Trophoblast cell (in vitro differentiated cells and primary cell): Measurements from ENCODE around the gene COX8A.

Source experiments
- DNase-seq, 2 donors: peaks; one replicate each; pipeline ENCODE4 v3.0.0-alpha.2; 2016
- H2AFZ ChIP-seq: 2 replicates; pipeline ENCODE4 v1.6.1; 2013; ENCODE audit warnings: low read length, moderate library complexity, mild to moderate bottlenecking; ENCODE audit not compliant: insufficient read depth, poor library complexity
- H2AK5ac ChIP-seq: 2 replicates; pipeline ENCODE4 v1.6.1; 2013; ENCODE audit warnings: mild to moderate bottlenecking, low read length
- H2BK120ac ChIP-seq: 2 replicates; pipeline ENCODE4 v1.6.1; 2013; ENCODE audit warnings: low read length, mild to moderate bottlenecking, moderate library complexity; ENCODE audit not compliant: insufficient read depth, poor library complexity
- H2BK12ac ChIP-seq: 2 replicates; pipeline ENCODE4 v1.6.1; 2013; ENCODE audit warnings: mild to moderate bottlenecking, low read length, moderate library complexity
- H2BK5ac ChIP-seq: 2 replicates; pipeline ENCODE4 v1.6.1; 2013; ENCODE audit warnings: low read length, low read depth, moderate library complexity, mild to moderate bottlenecking; ENCODE audit not compliant: poor library complexity
- H3K14ac ChIP-seq: 2 replicates; pipeline ENCODE4 v1.6.1; 2013; ENCODE audit warnings: mild to moderate bottlenecking, low read length
- H3K18ac ChIP-seq: 2 replicates; pipeline ENCODE4 v1.6.1; 2013; ENCODE audit warnings: mild to moderate bottlenecking, low read length
- H3K23ac ChIP-seq: 2 replicates; pipeline ENCODE4 v1.6.1; 2013; ENCODE audit warnings: low read length
- H3K27ac ChIP-seq: 2 replicates; pipeline ENCODE4 v1.5.1; 2013; ENCODE audit warnings: low read depth, mild to moderate bottlenecking, inconsistent platforms, low read length, moderate library complexity
- H3K27me3 ChIP-seq: 2 replicates; pipeline ENCODE4 v1.6.1; 2013; ENCODE audit warnings: inconsistent platforms, mild to moderate bottlenecking, low read length, moderate library complexity; ENCODE audit not compliant: insufficient read depth
- H3K36me3 ChIP-seq, 2 experiments: 1 replicate in 1 of 2; 2 replicates in 1 of 2; pipeline ENCODE4 v1.6.1; 2013; ENCODE audit warnings: low read length in 2 of 2, mild to moderate bottlenecking in 2 of 2, moderate library complexity in 1 of 2; ENCODE audit not compliant: insufficient read depth in 2 of 2, control insufficient read depth in 1 of 2
- H3K4ac ChIP-seq: 2 replicates; pipeline ENCODE4 v1.6.1; 2013; ENCODE audit warnings: low read depth, mild to moderate bottlenecking, low read length, moderate library complexity
- H3K4me1 ChIP-seq, 2 experiments: 1 replicate in 1 of 2; 2 replicates in 1 of 2; pipeline ENCODE4 v1.6.1; 2013; ENCODE audit warnings: low read length in 2 of 2, mild to moderate bottlenecking in 2 of 2, moderate library complexity in 1 of 2; ENCODE audit not compliant: insufficient read depth in 2 of 2, control insufficient read depth in 1 of 2
- H3K4me2 ChIP-seq: 2 replicates; pipeline ENCODE4 v1.6.1; 2013; ENCODE audit warnings: inconsistent platforms, mild to moderate bottlenecking, low read length, moderate library complexity
- H3K4me3 ChIP-seq: 2 replicates; pipeline ENCODE4 v1.5.1; 2013; ENCODE audit warnings: mild to moderate bottlenecking, low read depth, low read length, inconsistent platforms
- H3K79me1 ChIP-seq: one replicate; pipeline ENCODE4 v1.6.1; 2013; ENCODE audit warnings: low read length
- H3K79me2 ChIP-seq: 2 replicates; pipeline ENCODE4 v1.6.1; 2013; ENCODE audit warnings: low read length, mild to moderate bottlenecking; ENCODE audit not compliant: control insufficient read depth, insufficient read depth, poor library complexity
- H3K9ac ChIP-seq: 2 replicates; pipeline ENCODE4 v1.6.1; 2013; ENCODE audit warnings: mild to moderate bottlenecking, low read length
- H3K9me3 ChIP-seq: 2 replicates; pipeline ENCODE4 v1.6.1; 2013; ENCODE audit warnings: low read depth, mild to moderate bottlenecking, control low read depth, inconsistent platforms, low read length; ENCODE audit not compliant: insufficient read depth
- H4K12ac ChIP-seq: 2 replicates; pipeline ENCODE4 v1.6.1; 2013; ENCODE audit warnings: low read depth, mild to moderate bottlenecking, low read length, moderate library complexity
- H4K8ac ChIP-seq: 2 replicates; pipeline ENCODE4 v1.6.1; 2013; ENCODE audit warnings: low read depth, mild to moderate bottlenecking, low read length, moderate library complexity
- H4K91ac ChIP-seq: one replicate; pipeline ENCODE4 v1.6.1; 2013; ENCODE audit warnings: low read depth, mild to moderate bottlenecking, low read length, moderate library complexity
- WGBS: extraction: QIAGEN DNeasy Blood & Tissue Kit; methylation state at CpG from one replicate; pipeline ENCODE4 v1.1.7; 2013; ENCODE audit warnings: missing lambda C conversion rate; ENCODE audit not compliant: insufficient read length, insufficient coverage; ENCODE audit errors: extremely low coverage; 5-methylcytosine and 5-hydroxymethylcytosine counted together

The COX8A gene

DNA sequence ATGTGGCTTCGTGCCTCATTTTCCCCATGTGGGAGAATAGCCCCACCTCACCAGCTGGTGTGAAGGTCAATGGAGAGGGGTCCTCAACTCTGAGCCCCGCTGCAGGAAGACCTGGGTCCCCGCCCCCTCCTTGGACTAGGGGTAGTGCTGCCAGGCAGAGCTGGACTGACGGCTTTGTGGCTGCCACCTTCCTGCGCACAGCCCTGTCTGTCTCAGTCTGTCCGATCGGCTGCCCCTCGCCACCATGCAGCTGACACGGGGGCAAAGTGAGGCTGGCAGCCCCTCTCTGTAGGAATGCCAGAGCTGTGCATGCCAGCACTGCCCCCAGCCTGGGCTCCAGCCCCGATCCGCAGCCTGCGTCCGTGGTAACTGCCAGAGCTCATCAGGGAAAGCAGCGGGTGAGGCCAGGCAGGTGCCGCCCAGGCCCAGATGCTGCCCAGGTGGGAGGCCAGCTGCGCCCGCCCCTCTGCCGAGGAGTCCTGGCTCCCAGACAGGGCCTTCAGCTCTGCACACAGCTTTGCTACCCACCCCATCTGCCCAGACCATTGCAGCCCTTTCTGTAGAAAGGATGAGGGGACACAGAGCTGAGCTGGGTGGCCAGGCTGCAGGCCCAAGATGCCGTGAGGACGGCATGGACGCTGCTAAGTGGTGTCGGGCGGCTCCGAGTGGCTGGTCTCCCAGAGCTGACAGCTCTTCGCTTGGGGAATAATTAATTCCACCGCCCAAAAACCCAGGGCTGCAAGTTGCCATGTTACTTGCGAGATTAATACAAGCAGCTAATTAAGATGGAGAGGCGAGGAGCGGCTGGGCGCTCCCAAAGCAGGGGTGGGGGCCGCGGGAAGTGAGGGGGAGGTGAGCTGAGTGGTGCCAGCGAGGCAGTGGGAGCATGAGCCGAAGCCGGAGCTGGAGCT lies 41.8 kb downstream of the COX8A start:
- Histone ChIP-seq H3K9me3 (peaks cover 2% of the 10 kb centered on the region), H2BK120ac (no peak overlapping the region), H3K79me1 (no peaks in the 10 kb centered on the region), H3K27me3 (no peaks in the 10 kb centered on the region), H3K79me2 (no peaks in the 10 kb centered on the region), H3K9ac (no peak overlapping the region), H4K91ac (no peak overlapping the region), H3K14ac (no peak overlapping the region), H3K23ac (no peak overlapping the region), H4K12ac (no peak overlapping the region), H2BK12ac (no peak overlapping the region), H3K4me2 (no peak overlapping the region), H2AFZ (no peak overlapping the region), H3K4me3 (no peak overlapping the region), H3K36me3 (no peaks in the 10 kb centered on the region), H3K27ac (no peak overlapping the region), H3K4ac (no peak overlapping the region), H3K18ac (no peak overlapping the region), H2AK5ac (no peak overlapping the region), H3K4me1 (no peaks in the 10 kb centered on the region), H4K8ac (no peak overlapping the region), H2BK5ac (no peak overlapping the region)
- no CpG with 5 or more reads among the region's 35 CpGs for WGBS
- DNase-seq, result no peak

DNA sequence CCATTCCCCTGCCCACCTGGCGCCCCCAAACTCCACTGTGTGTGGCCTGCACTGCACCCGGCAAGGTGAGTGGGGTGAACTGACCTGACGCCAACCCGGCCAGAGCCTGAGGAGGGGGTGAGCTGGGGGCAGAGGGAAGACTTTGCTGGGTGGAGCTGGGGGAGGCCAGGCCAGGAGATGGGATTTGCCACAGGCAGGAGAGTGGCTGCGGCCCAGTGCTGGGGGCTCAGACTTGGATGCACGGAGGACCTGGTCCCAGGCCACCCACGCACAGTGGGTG lies 43.5 kb downstream of the COX8A start:
- Histone ChIP-seq H4K12ac (no peak overlapping the region), H3K4me3 (no peak overlapping the region), H2AFZ (no peak overlapping the region), H3K27me3 (no peaks in the 10 kb centered on the region), H2BK5ac (no peak overlapping the region), H2AK5ac (no peak overlapping the region), H3K79me1 (no peaks in the 10 kb centered on the region), H3K27ac (no peak overlapping the region), H3K9me3 (peaks cover 2% of the 10 kb centered on the region), H3K4me1 (no peaks in the 10 kb centered on the region), H3K36me3 (no peaks in the 10 kb centered on the region), H3K18ac (no peak overlapping the region), H3K4ac (no peak overlapping the region), H3K79me2 (no peaks in the 10 kb centered on the region), H2BK120ac (no peak overlapping the region), H3K9ac (no peak overlapping the region), H4K8ac (no peak overlapping the region), H2BK12ac (no peak overlapping the region), H3K14ac (no peak overlapping the region), H4K91ac (no peak overlapping the region), H3K23ac (no peak overlapping the region), H3K4me2 (no peak overlapping the region)
- WGBS, result no CpG with 5 or more reads among the region's 7 CpGs
- no peak for DNase-seq

DNA sequence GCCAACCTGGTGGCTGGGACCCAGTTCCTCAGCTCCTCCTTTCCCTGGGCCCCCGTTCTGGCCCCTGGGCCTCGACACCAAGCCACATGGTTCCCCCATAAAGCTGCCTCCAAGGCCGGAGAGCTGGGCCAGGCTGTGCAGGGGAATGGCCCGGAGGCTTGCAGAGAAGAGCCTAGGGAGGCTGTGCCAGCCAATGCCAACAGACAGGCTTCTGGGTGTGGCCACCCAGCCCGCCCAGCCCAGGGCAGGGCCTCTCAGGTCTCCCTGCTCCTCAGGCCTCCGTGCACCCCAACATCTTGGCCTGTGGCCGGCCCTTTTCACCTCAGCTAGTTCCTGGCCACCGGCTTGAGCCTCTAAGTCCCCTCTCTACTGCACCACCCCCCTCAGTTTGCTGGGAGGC lies 43.9 kb downstream of the COX8A start:
- no peak overlapping the region for H2AK5ac ChIP-seq
- no peak overlapping the region for H3K4me2 ChIP-seq
- no peak overlapping the region for H3K27ac ChIP-seq
- H4K91ac ChIP-seq, result no peak overlapping the region
- H4K8ac ChIP-seq, result no peak overlapping the region
- H2AFZ ChIP-seq, result no peak overlapping the region
- no peaks in the 10 kb centered on the region for H3K36me3 ChIP-seq
- no peaks in the 10 kb centered on the region for H3K4me1 ChIP-seq
- no peak overlapping the region for H2BK5ac ChIP-seq
- no peak overlapping the region for H3K9ac ChIP-seq
- H3K27me3 ChIP-seq, result no peaks in the 10 kb centered on the region
- H3K9me3 ChIP-seq, result peaks cover 2% of the 10 kb centered on the region
- H3K79me2 ChIP-seq, result no peaks in the 10 kb centered on the region
- H3K23ac ChIP-seq, result no peak overlapping the region
- no peak overlapping the region for H3K4me3 ChIP-seq
- no peak for DNase-seq
- no peak overlapping the region for H3K18ac ChIP-seq
- H3K14ac ChIP-seq, result no peak overlapping the region
- H4K12ac ChIP-seq, result no peak overlapping the region
- no peaks in the 10 kb centered on the region for H3K79me1 ChIP-seq
- no peak overlapping the region for H3K4ac ChIP-seq
- WGBS, result no CpG with 5 or more reads among the region's 8 CpGs
- no peak overlapping the region for H2BK120ac ChIP-seq
- H2BK12ac ChIP-seq, result no peak overlapping the region

DNA sequence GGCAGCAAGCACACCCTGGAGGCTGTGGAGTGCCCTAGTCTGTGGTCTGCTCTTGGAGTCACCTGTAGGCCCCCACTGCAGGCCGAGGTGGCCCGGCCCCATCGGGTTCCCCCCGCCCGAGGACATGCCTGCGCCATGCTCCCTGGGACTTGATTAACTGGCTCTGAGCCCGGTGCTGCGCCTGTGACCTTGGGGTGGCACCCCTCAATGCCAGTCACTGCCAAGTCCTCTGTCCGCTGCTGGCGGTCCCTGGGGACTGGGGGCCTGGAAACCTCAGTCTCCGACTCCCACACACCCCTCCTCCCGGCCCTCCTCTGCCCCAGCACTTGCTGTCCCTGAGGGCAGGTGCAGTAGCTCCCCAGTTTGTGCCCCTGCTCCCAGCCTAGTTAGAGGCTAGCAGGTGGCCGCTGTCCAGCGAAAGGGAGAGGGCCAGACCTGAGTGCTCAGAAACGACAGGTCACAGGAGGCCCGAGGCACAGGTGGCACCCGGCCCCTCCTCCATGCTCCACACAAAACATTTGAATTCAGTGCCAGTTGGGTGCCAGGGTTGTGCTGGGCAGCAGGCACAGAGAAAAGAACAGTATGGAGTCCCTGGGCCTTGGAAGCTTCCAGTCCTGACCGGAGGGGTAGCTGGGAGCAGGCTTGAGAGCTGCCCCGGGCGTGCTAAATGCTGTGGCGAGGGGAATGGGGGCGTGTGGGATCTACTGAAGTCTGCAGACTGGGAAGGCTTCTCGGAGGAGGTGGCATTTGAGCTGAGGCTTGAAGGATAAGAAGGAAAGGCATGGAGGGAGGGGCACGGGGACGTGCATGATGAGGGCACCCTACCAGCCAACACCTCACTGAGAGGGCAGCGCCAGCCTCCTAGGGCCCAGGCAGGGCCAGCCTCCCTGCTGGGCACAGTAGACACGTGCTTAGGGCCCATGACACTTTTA lies 45.0 kb downstream of the COX8A start:
- no peak overlapping the region for H2BK12ac ChIP-seq
- no peak overlapping the region for H3K14ac ChIP-seq
- H3K4me3 ChIP-seq, result peak overlapping the region; percentile 23
- H3K27me3 ChIP-seq, result no peaks in the 10 kb centered on the region
- H2AK5ac ChIP-seq, result no peak overlapping the region
- H3K18ac ChIP-seq, result no peak overlapping the region
- H3K9ac ChIP-seq, result no peak overlapping the region
- no peak overlapping the region for H4K91ac ChIP-seq
- no peak for DNase-seq
- peaks cover 2% of the 10 kb centered on the region for H3K9me3 ChIP-seq
- no peak overlapping the region for H3K27ac ChIP-seq
- H3K4me1 ChIP-seq, result no peaks in the 10 kb centered on the region
- H4K12ac ChIP-seq, result no peak overlapping the region
- no CpG with 5 or more reads among the region's 27 CpGs for WGBS
- no peaks in the 10 kb centered on the region for H3K79me1 ChIP-seq
- H3K4me2 ChIP-seq, result no peak overlapping the region
- H2BK5ac ChIP-seq, result no peak overlapping the region
- no peaks in the 10 kb centered on the region for H3K79me2 ChIP-seq
- no peak overlapping the region for H2AFZ ChIP-seq
- H4K8ac ChIP-seq, result no peak overlapping the region
- no peaks in the 10 kb centered on the region for H3K36me3 ChIP-seq
- H2BK120ac ChIP-seq, result no peak overlapping the region
- no peak overlapping the region for H3K4ac ChIP-seq
- H3K23ac ChIP-seq, result no peak overlapping the region
